Esophagus squamous epithelium (tissue), 5 donors: Measurements from ENCODE around the gene LONRF3. TPM values are rescaled to one million over a fixed set of nuclear protein-coding genes. Genes with fewer than 3 reads are reported as not detected.

ENCODE experiments used
- DNase-seq: peaks from one replicate; lab custom pipeline; 2025; lab: John Stamatoyannopoulos, UW
- H3K27ac ChIP-seq, 4 donors: fragments of 200-600 bp; sonication (generic); one replicate each; pipeline ENCODE4 v1.5.1; 2016 to 2019; ENCODE audit warnings: mild to moderate bottlenecking in 1 of 4
- H3K27me3 ChIP-seq, 4 donors: fragments of 200-600 bp; sonication (generic); 1 replicate in 3 of 4; 2 replicates in 1 of 4; pipeline versions ENCODE4 v1.5.1 to v1.6.0; 2017 to 2021; ENCODE audit warnings: antibody characterized with exemption in 1 of 4
- H3K36me3 ChIP-seq, 3 donors: fragments of 200-600 bp; sonication (generic); one replicate each; pipeline ENCODE4 v1.5.1; 2016 to 2019
- H3K4me1 ChIP-seq, 3 donors: fragments of 200-600 bp; sonication (generic); one replicate each; pipeline ENCODE4 v1.5.1; 2017 to 2019
- H3K4me3 ChIP-seq, 4 donors: fragments of 200-600 bp; sonication (generic); 1 replicate in 3 of 4; 2 replicates in 1 of 4; pipeline ENCODE4 v1.5.1; 2016 to 2019; ENCODE audit warnings: mild to moderate bottlenecking in 2 of 4, moderate library complexity in 1 of 4
- H3K9me3 ChIP-seq, 3 donors: fragments of 200-600 bp; sonication (generic); one replicate each; pipeline ENCODE4 v1.5.1; 2016 to 2019
- CTCF ChIP-seq, 6 experiments: fragments of 450-650 bp in 4 of 6; fragments of 200-600 bp in 2 of 6; sonication (generic) in 2 of 6; IDR thresholded peaks; one replicate each; pipeline ENCODE4 v1.5.1; 2016 to 2019; ENCODE audit warnings: antibody characterized with exemption in 6 of 6, mild to moderate bottlenecking in 4 of 6, moderate library complexity in 4 of 6
- POLR2A ChIP-seq, 4 donors: fragments of 450-650 bp; IDR thresholded peaks; one replicate each; pipeline ENCODE4 v1.6.1; 2017; ENCODE audit warnings: antibody characterized with exemption in 4 of 4, mild to moderate bottlenecking in 4 of 4, moderate library complexity in 3 of 4
- WGBS, 2 donors: methylation state at CpG; one replicate each; pipeline ENCODE4 v1.1.5; 2018; 5-methylcytosine and 5-hydroxymethylcytosine counted together
- intact Hi-C: fragments of 100-400 bp; cut with DNase I; formaldehyde crosslinking; loops from one replicate; pipeline ENCODE4 v1.15.0; 2022
- total RNA-seq, 4 donors: library from RNA; depleted of rRNA; stranded (reverse); fragments of >200 nt; gene quantifications; one replicate each; pipeline ENCODE4 v1.1.0, GENCODE V29; 2016
- donor health status: DM: yes; HTN: yes; CAD: no.

Gene LONRF3
- total RNA-seq, 4 donors from 2014 or later, result 0.27 to 4.8 (median 1.2) TPM

GRCh38 chrX:119041175-119041574, 66.8 kb downstream of the LONRF3 start:
- 29 to 50% methylated on average over 1 to 4 of the region's 4 CpGs for WGBS, 2 donors

GRCh38 chrX:119042040-119042439, 67.6 kb downstream of the LONRF3 start:
- intact Hi-C loops, result no loop called here
- Histone ChIP-seq H3K36me3 (no peaks in the 10 kb centered on the region), H3K4me3 (no peak overlapping the region), H3K27ac (peak overlapping the region in 1 of 4 donors; percentile 42), H3K9me3 (no peaks in the 10 kb centered on the region), H3K27me3 (no peaks in the 10 kb centered on the region), H3K4me1 (peaks cover 0 to 12% (median 0%) of the 10 kb centered on the region in 3 donors)
- WGBS, 2 donors, result 85 to 86% methylated on average over 3 of the region's 3 CpGs
- TF ChIP-seq POLR2A (IDR thresholded peaks at IDR 0.05) (no peak), CTCF (IDR thresholded peaks at IDR 0.05) (no peak)
- no peak for DNase-seq

More at GRCh38 chrX:119041175-119041574, 66.8 kb downstream of the LONRF3 start:
- peaks cover 0 to 12% (median 0%) of the 10 kb centered on the region in 3 donors for H3K4me1 ChIP-seq
- intact Hi-C loops, result no loop called here
- no peak overlapping the region for H3K4me3 ChIP-seq
- H3K36me3 ChIP-seq, result no peaks in the 10 kb centered on the region
- no peaks in the 10 kb centered on the region for H3K9me3 ChIP-seq
- DNase-seq, result no peak
- no peaks in the 10 kb centered on the region for H3K27me3 ChIP-seq
- TF ChIP-seq POLR2A (IDR thresholded peaks at IDR 0.05), result no peak
- TF ChIP-seq CTCF (IDR thresholded peaks at IDR 0.05), result no peak
- H3K27ac ChIP-seq, result peak overlapping the region in 2 of 4 donors; percentile 18 to 42

- Histone ChIP-seq H3K36me3 (no peaks in the 10 kb centered on the region), H3K4me3 (no peak overlapping the region), H3K9me3 (no peaks in the 10 kb centered on the region), H3K4me1 (peaks cover 0 to 12% (median 0%) of the 10 kb centered on the region in 3 donors), H3K27ac (no peak overlapping the region), H3K27me3 (no peaks in the 10 kb centered on the region)
- no peak for TF ChIP-seq POLR2A (IDR thresholded peaks at IDR 0.05)
- no peak for TF ChIP-seq CTCF (IDR thresholded peaks at IDR 0.05)
- DNase-seq, result no peak
- intact Hi-C loops, result no loop called here
- WGBS, 2 donors, result 60 to 78% methylated on average over 1 of the region's 1 CpG
Measured at GRCh38 chrX:119042996-119043395, 68.6 kb downstream of the LONRF3 start.

- no peak for TF ChIP-seq CTCF (IDR thresholded peaks at IDR 0.05)
- TF ChIP-seq POLR2A (IDR thresholded peaks at IDR 0.05), result no peak
- Histone ChIP-seq H3K9me3 (no peaks in the 10 kb centered on the region), H3K4me3 (no peak overlapping the region), H3K36me3 (no peaks in the 10 kb centered on the region), H3K4me1 (peaks cover 0 to 5% (median 0%) of the 10 kb centered on the region in 3 donors), H3K27me3 (no peaks in the 10 kb centered on the region), H3K27ac (no peak overlapping the region)
- intact Hi-C loops, result no loop called here
- DNase-seq, result no peak
- WGBS, 2 donors, result 57 to 82% methylated on average over 2 of the region's 2 CpGs
Measured at GRCh38 chrX:119045884-119046283, 71.5 kb downstream of the LONRF3 start.

GRCh38 chrX:119055687-119056086, 81.3 kb downstream of the LONRF3 start:
- Histone ChIP-seq H3K27ac (no peak overlapping the region), H3K36me3 (no peaks in the 10 kb centered on the region), H3K27me3 (no peaks in the 10 kb centered on the region), H3K4me1 (no peaks in the 10 kb centered on the region), H3K9me3 (no peaks in the 10 kb centered on the region), H3K4me3 (no peak overlapping the region)
- TF ChIP-seq CTCF (IDR thresholded peaks at IDR 0.05), result no peak
- no peak for DNase-seq
- intact Hi-C loops, result no loop called here
- 27 to 33% methylated on average over 2 of the region's 2 CpGs for WGBS, 2 donors
